Measurements from ENCODE around the gene CFAP141. TPM values are rescaled to one million over a fixed set of nuclear protein-coding genes. Genes with fewer than 3 reads are reported as not detected.
A peak's percentile ranks its signal among the peaks of the same experiment; 100 is the strongest.

Gene CFAP141
- total RNA-seq, 6 donors from 2014 or later: 5.9 to 6.5 TPM; not detected in 4

GRCh38 chr1:154198756-154199562 lies 7.2 kb downstream of the CFAP141 start:
- DNase-seq (no peak), ATAC-seq (ENCODE audit: low FRiP score in 2 of 2) (peak; percentile 66 to 88)
- peak overlapping the region in 3 of 4 donors; percentile 7 to 64 (median 54) for H3K27ac ChIP-seq
- no peaks in the 10 kb centered on the region for H3K9me3 ChIP-seq
- TF ChIP-seq POLR2AphosphoS5 (IDR thresholded peaks at IDR 0.05) (no peak), POLR2A (IDR thresholded peaks at IDR 0.05) (no peak), CTCF (IDR thresholded peaks at IDR 0.05) (peak in 5 of 6 experiments; percentile 38 to 56 (median 44)), EP300 (IDR thresholded peaks at IDR 0.05) (no peak)
- H3K36me3 ChIP-seq: no peaks in the 10 kb centered on the region
- no peaks in the 10 kb centered on the region for H3K27me3 ChIP-seq
- H3K4me3 ChIP-seq: peak overlapping the region in 1 of 4 donors; percentile 10
- H3K4me1 ChIP-seq: peaks cover 3 to 21% (median 8%) of the 10 kb centered on the region in 4 donors
- 3 to 9% methylated on average over 5 of the region's 5 CpGs for WGBS, 2 donors

GRCh38 chr1:154193821-154194220 lies 12.3 kb downstream of the CFAP141 start:
- Histone ChIP-seq H3K9me3 (no peaks in the 10 kb centered on the region), H3K4me1 (peaks cover 1 to 11% (median 5%) of the 10 kb centered on the region in 4 donors), H3K27ac (no peak overlapping the region), H3K4me3 (no peak overlapping the region), H3K36me3 (no peaks in the 10 kb centered on the region), H3K27me3 (no peaks in the 10 kb centered on the region)
- TF ChIP-seq POLR2AphosphoS5 (IDR thresholded peaks at IDR 0.05) (no peak), POLR2A (IDR thresholded peaks at IDR 0.05) (no peak), EP300 (IDR thresholded peaks at IDR 0.05) (no peak), CTCF (IDR thresholded peaks at IDR 0.05) (no peak)
- 57 to 64% methylated on average over 7 to 8 of the region's 8 CpGs for WGBS, 2 donors
- no peak for ATAC-seq (ENCODE audit: low FRiP score in 2 of 2)
- DNase-seq: no peak

- WGBS, 2 donors: 34 to 47% methylated on average over 2 to 3 of the region's 3 CpGs
- ATAC-seq (ENCODE audit: low FRiP score in 2 of 2): no peak
These were observed 13.7 kb downstream of the CFAP141 start for GRCh38 chr1:154192476-154192875.

GRCh38 chr1:154191990-154192461 lies 14.1 kb downstream of the CFAP141 start, which contains the start of gene TPM3:
TSS of gene TPM3 (minus strand) at chr1:154192100. CDS start at chr1:154192018, 82 bp downstream.
- Histone ChIP-seq H3K27ac (no peak within 1 kb of the TSS), H3K27me3 (no peaks in the 10 kb centered on the region), H3K9me3 (no peaks in the 10 kb centered on the region), H3K36me3 (no peaks in the 10 kb centered on the region), H3K4me3 (no peak within 1 kb of the TSS), H3K4me1 (peaks cover 0 to 8% (median 1%) of the 10 kb centered on the region in 4 donors)
- DNase-seq (no peak), ATAC-seq (ENCODE audit: low FRiP score in 2 of 2) (peak in 1 of 2 donors; percentile 59)
- 17 to 33% methylated on average over 1 of the region's 1 CpG for WGBS, 2 donors
- TF ChIP-seq CTCF (IDR thresholded peaks at IDR 0.05) (no peak), POLR2AphosphoS5 (IDR thresholded peaks at IDR 0.05) (no peak), POLR2A (IDR thresholded peaks at IDR 0.05) (no peak), EP300 (IDR thresholded peaks at IDR 0.05) (no peak)

More at GRCh38 chr1:154192476-154192875, 13.7 kb downstream of the CFAP141 start:
- no peak for DNase-seq
- Histone ChIP-seq H3K27me3 (no peaks in the 10 kb centered on the region), H3K4me1 (peaks cover 0 to 8% (median 4%) of the 10 kb centered on the region in 4 donors), H3K9me3 (no peaks in the 10 kb centered on the region), H3K36me3 (no peaks in the 10 kb centered on the region), H3K27ac (no peak overlapping the region), H3K4me3 (no peak overlapping the region)
- TF ChIP-seq EP300 (IDR thresholded peaks at IDR 0.05): no peak
- TF ChIP-seq POLR2AphosphoS5 (IDR thresholded peaks at IDR 0.05): no peak
- TF ChIP-seq CTCF (IDR thresholded peaks at IDR 0.05): no peak
- no peak for TF ChIP-seq POLR2A (IDR thresholded peaks at IDR 0.05)

Data from upper lobe of left lung (tissue), 6 donors.